Calu3 (cell line): ENCODE results near the gene SLC24A3. TPM values are rescaled to one million over a fixed set of nuclear protein-coding genes. Genes with fewer than 3 reads are reported as not detected.

ENCODE experiments used
- BruUV-seq: library from RNA; stranded (reverse); fragments of 400-500 nt; replicated peaks from 2 replicates; lab custom pipeline; 2021; lab: Mats Ljungman, UMichigan
- CTCF ChIA-PET: fragments of 300-600 bp; sonication (Branson Sonifier 250); formaldehyde crosslinking; loops from one replicate; lab custom pipeline; 2022; ENCODE audit warnings: antibody characterized with exemption; lab: Charles Lee
- DNase-seq: peaks from one replicate; pipeline ENCODE4 v3.0.0; 2022
- H3K27ac Mint-ChIP-seq: one replicate; pipeline ENCODE4 v1.8.0; 2022; ENCODE audit warnings: mixed read lengths; ENCODE audit not compliant: unreplicated experiment
- H3K27me3 Mint-ChIP-seq: one replicate; pipeline ENCODE4 v1.8.0; 2022; ENCODE audit warnings: mixed read lengths; ENCODE audit not compliant: unreplicated experiment
- H3K36me3 Mint-ChIP-seq: one replicate; pipeline ENCODE4 v1.8.0; 2022; ENCODE audit warnings: mild to moderate bottlenecking, moderate library complexity, mixed read lengths; ENCODE audit not compliant: insufficient read depth, unreplicated experiment
- H3K4me1 Mint-ChIP-seq: one replicate; pipeline ENCODE4 v1.8.0; 2022; ENCODE audit warnings: mild to moderate bottlenecking, low read depth, mixed read lengths; ENCODE audit not compliant: unreplicated experiment
- H3K4me3 Mint-ChIP-seq: one replicate; pipeline ENCODE4 v1.8.0; 2022; ENCODE audit warnings: mild to moderate bottlenecking, low read depth, moderate library complexity, mixed read lengths; ENCODE audit not compliant: unreplicated experiment
- H3K9me3 Mint-ChIP-seq: one replicate; pipeline ENCODE4 v1.8.0; 2022; ENCODE audit warnings: low read depth, mixed read lengths; ENCODE audit not compliant: unreplicated experiment
- CTCF ChIP-seq: fragments of 200-600 bp; IDR thresholded peaks from one replicate; pipeline ENCODE4 v1.8.0; 2022; ENCODE audit warnings: antibody characterized with exemption; ENCODE audit not compliant: unreplicated experiment
- intact Hi-C: fragments of 100-400 bp; cut with micrococcal nuclease; formaldehyde crosslinking; loops from one replicate; pipeline ENCODE4 v1.10.0; 2022; ENCODE audit not compliant: unreplicated experiment
- total RNA-seq: library from RNA; stranded (reverse); gene quantifications from 2 replicates; pipeline ENCODE4 v1.2.3, GENCODE V29; 2022

Gene SLC24A3
- total RNA-seq, 1 experiment from 2014 or later: not detected

- no peak for TF ChIP-seq CTCF
- no peaks in the 10 kb centered on the region for H3K36me3 Mint-ChIP-seq
- no peak overlapping the region for H3K27ac Mint-ChIP-seq
- no TSS peak for BruUV-seq
- H3K9me3 Mint-ChIP-seq: no peaks in the 10 kb centered on the region
- CTCF ChIA-PET: no interaction called here
- H3K27me3 Mint-ChIP-seq: no peaks in the 10 kb centered on the region
- H3K4me1 Mint-ChIP-seq: no peaks in the 10 kb centered on the region
- no peak overlapping the region for H3K4me3 Mint-ChIP-seq
- DNase-seq: no peak
- intact Hi-C loops: no loop called here
These were observed 307.0 kb downstream of the SLC24A3 start for GRCh38 chr20:19519466-19519865.

- intact Hi-C loops: no loop called here
- TF ChIP-seq CTCF: no peak
- CTCF ChIA-PET: no interaction called here
- H3K36me3 Mint-ChIP-seq: no peaks in the 10 kb centered on the region
- H3K9me3 Mint-ChIP-seq: no peaks in the 10 kb centered on the region
- BruUV-seq: no TSS peak
- no peak overlapping the region for H3K4me3 Mint-ChIP-seq
- H3K27me3 Mint-ChIP-seq: no peaks in the 10 kb centered on the region
- no peak overlapping the region for H3K27ac Mint-ChIP-seq
- DNase-seq: no peak
- no peaks in the 10 kb centered on the region for H3K4me1 Mint-ChIP-seq
These were observed 307.8 kb downstream of the SLC24A3 start for GRCh38 chr20:19520261-19520660.

GRCh38 chr20:19522071-19522801 lies 309.8 kb downstream of the SLC24A3 start:
- CTCF ChIA-PET: no interaction called here
- intact Hi-C loops: no loop called here
- TF ChIP-seq CTCF: no peak
- Mint-ChIP-seq H3K27ac (no peak overlapping the region), H3K9me3 (no peaks in the 10 kb centered on the region), H3K36me3 (no peaks in the 10 kb centered on the region), H3K4me1 (no peaks in the 10 kb centered on the region), H3K27me3 (peaks cover 7% of the 10 kb centered on the region), H3K4me3 (no peak overlapping the region)
- BruUV-seq: no TSS peak
- DNase-seq: no peak

GRCh38 chr20:19522836-19523590 lies 310.6 kb downstream of the SLC24A3 start:
- no peaks in the 10 kb centered on the region for H3K4me1 Mint-ChIP-seq
- CTCF ChIA-PET: no interaction called here
- no peaks in the 10 kb centered on the region for H3K9me3 Mint-ChIP-seq
- no peak for DNase-seq
- H3K36me3 Mint-ChIP-seq: no peaks in the 10 kb centered on the region
- no peak for TF ChIP-seq CTCF
- BruUV-seq: no TSS peak
- intact Hi-C loops: no loop called here
- no peak overlapping the region for H3K4me3 Mint-ChIP-seq
- no peak overlapping the region for H3K27ac Mint-ChIP-seq
- H3K27me3 Mint-ChIP-seq: peaks cover 7% of the 10 kb centered on the region
